Dendritic cell treated with granulocyte-macrophage colony-stimulating factor and Interleukin-4, amounts not matched to agents 40 ng/mL and 50 ng/mL, for 4 days (primary cell): ENCODE results near the gene HOXA13.

Experiments used
- H3K27ac Mint-ChIP-seq: one replicate; pipeline ENCODE4 v1.8.0; 2022; ENCODE audit warnings: mild to moderate bottlenecking, mixed read lengths
- H3K27me3 Mint-ChIP-seq: one replicate; pipeline ENCODE4 v1.8.0; 2022; ENCODE audit warnings: mild to moderate bottlenecking, mixed read lengths
- H3K36me3 Mint-ChIP-seq: one replicate; pipeline ENCODE4 v1.8.0; 2022; ENCODE audit warnings: low read depth, mixed read lengths
- H3K4me1 Mint-ChIP-seq: one replicate; pipeline ENCODE4 v1.8.0; 2022; ENCODE audit warnings: low read depth, mixed read lengths
- H3K4me3 Mint-ChIP-seq: one replicate; pipeline ENCODE4 v1.8.0; 2022; ENCODE audit warnings: mild to moderate bottlenecking, moderate library complexity, mixed read lengths
- H3K9me3 Mint-ChIP-seq: one replicate; pipeline ENCODE4 v1.8.0; 2022; ENCODE audit warnings: mixed read lengths
- intact Hi-C: fragments of 100-400 bp; cut with micrococcal nuclease; formaldehyde crosslinking; loops from one replicate; pipeline ENCODE4 v1.15.0; 2022

Gene HOXA13

DNA sequence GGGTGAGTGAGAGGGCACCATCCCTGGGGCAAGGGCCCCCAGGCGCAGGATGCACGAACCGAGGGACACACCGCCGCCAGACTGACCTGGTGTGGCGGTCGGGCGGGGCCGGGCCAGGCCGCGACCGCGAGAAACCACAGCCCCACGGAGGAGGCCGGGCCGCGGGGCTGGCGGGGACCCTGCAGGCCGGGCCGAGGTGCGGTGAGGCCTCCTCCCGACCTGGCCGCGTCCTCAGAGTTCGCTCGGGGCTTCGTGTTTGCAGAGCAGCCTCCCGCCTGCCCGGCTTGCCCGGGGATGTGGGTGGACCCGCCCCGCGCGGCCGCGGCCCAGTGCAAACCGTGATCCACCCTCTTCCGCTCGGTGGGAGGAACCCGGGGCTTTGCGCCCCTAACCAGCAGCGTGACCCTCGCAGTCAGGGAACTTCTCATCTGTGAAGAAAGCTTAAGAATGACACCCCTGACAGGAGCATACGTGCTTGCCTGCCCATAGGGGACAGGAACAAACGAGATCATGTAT lies 20.6 kb upstream of the HOXA13 start:
- no peak overlapping the region for H3K27ac Mint-ChIP-seq
- no peaks in the 10 kb centered on the region for H3K36me3 Mint-ChIP-seq
- intact Hi-C loops = no loop called here
- no peaks in the 10 kb centered on the region for H3K9me3 Mint-ChIP-seq
- H3K27me3 Mint-ChIP-seq = peaks cover 83% of the 10 kb centered on the region
- H3K4me1 Mint-ChIP-seq = no peaks in the 10 kb centered on the region
- peak overlapping the region; percentile 23 for H3K4me3 Mint-ChIP-seq

DNA sequence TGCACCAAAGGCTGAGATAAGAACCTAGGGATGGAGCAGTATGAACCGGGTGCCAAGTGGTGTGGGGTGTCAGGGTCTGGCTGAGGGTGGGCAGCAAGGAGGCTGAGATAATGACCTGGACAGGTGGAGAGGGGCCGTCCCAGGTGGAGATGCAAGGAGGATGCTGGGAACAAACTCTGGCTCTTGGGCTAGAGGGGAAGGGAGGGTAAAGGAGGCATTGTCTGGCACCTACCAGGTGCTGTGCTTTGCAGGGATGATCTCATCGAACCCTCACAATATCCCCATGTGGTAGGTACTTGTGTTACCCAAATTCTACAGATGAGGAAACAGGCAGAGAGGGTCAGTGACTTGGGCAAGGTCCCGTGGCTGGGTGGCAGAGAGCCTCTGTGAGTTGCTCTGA lies 19.9 kb upstream of the HOXA13 start:
- H3K27ac Mint-ChIP-seq = no peak overlapping the region
- no peak overlapping the region for H3K4me3 Mint-ChIP-seq
- peaks cover 83% of the 10 kb centered on the region for H3K27me3 Mint-ChIP-seq
- H3K9me3 Mint-ChIP-seq = no peaks in the 10 kb centered on the region
- no peaks in the 10 kb centered on the region for H3K36me3 Mint-ChIP-seq
- intact Hi-C loops = no loop called here
- no peaks in the 10 kb centered on the region for H3K4me1 Mint-ChIP-seq

DNA sequence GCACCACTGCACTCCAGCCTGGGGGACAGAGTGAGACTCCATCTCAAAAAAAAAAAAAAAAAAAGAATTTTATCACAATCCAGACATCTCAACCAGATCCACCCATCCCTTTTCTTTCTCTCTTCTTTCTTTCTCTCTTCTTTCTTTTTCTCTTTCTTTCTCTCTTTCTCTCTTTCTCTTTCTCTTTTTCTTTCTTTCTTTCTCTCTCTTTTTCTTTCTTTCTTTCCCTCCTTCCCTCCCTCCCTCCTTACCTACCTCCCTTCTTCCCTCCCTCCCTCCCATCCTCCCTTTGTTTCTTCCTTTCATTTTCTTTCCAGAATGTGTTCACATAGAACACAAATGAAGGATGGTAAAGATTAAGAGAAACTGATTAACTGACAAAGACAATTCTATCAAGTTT lies 18.1 kb upstream of the HOXA13 start:
- Mint-ChIP-seq H3K4me3 (no peak overlapping the region), H3K27me3 (peaks cover 90% of the 10 kb centered on the region)
- intact Hi-C loops = no loop called here

DNA sequence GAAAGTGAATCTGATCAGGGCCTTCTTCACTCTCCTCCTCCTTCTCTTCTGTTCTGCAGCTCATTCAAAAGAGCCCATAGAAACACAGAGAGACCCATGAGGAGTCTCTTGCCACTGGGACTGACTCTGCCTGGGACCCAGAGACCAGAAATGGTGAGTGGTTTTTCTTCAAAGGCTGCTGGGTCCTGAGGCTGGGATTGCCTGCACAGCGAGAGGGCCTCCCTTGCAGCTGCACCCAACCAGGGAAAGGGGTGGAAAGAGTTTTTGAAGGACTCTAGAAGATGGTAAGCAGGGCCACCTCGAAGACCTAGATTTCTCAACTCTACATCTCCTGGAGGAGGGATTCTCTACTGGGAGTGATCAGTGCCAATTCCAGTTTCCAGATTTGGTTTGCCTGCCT lies 15.5 kb upstream of the HOXA13 start:
- Mint-ChIP-seq H3K4me3 (no peak overlapping the region), H3K4me1 (peaks cover 5% of the 10 kb centered on the region), H3K36me3 (no peaks in the 10 kb centered on the region), H3K27me3 (peaks cover 94% of the 10 kb centered on the region), H3K9me3 (no peaks in the 10 kb centered on the region), H3K27ac (no peak overlapping the region)
- intact Hi-C loops = no loop called here

More for the DNA sequence above, 18.1 kb upstream of the HOXA13 start:
- no peaks in the 10 kb centered on the region for H3K9me3 Mint-ChIP-seq
- H3K4me1 Mint-ChIP-seq = no peaks in the 10 kb centered on the region
- no peaks in the 10 kb centered on the region for H3K36me3 Mint-ChIP-seq
- H3K27ac Mint-ChIP-seq = no peak overlapping the region

GRCh38 chr7:27214239-27214950 lies 14.5 kb upstream of the HOXA13 start:
- no peaks in the 10 kb centered on the region for H3K9me3 Mint-ChIP-seq
- intact Hi-C loops = loop anchor here (5.0 kb wide), 1 partner anchor 33 kb away; no protein-coding TSS in a partner anchor
- peaks cover 94% of the 10 kb centered on the region for H3K27me3 Mint-ChIP-seq
- peaks cover 7% of the 10 kb centered on the region for H3K4me1 Mint-ChIP-seq
- H3K36me3 Mint-ChIP-seq = no peaks in the 10 kb centered on the region
- H3K27ac Mint-ChIP-seq = no peak overlapping the region
- no peak overlapping the region for H3K4me3 Mint-ChIP-seq

DNA sequence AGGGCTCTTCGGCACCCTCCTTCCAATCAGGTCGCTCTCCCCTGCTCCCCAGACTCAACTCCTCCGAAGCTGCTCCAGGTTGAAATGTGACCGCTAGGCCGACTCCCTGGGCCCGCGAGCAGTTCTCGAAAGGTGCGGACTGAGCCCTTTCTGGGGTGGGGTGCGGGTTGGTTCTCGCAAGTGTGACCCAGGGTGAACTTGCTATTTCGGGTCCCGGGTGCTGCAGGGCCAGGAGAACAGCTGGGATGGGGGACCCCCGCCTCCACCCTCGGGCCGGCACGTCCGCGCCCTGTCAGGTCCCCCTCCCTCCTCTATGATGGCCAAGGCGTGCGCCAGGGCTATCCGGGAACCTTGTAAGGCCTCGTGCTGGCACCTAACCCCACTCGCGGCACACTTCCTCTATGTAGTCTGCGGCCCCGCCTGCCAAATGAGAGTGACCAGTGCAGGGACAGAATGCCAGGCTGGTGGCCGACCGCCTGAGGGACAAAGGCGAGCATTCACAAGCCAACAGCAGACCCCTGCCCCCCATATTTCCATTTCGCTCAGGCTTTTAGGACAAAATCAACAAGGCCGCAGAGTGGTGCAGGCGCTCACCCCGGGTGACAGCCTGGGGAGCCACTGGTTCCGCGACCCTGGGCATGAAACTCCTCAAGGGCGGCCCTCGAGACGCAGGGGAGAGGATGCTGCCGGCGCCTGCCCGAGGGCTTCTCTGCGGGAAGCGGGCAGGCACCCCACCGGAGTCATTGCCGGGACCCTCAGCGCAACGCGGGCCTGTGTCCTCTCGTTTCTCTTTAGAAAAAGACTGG lies 13.7 kb upstream of the HOXA13 start:
- Mint-ChIP-seq H3K27ac (no peak overlapping the region), H3K27me3 (peaks cover 94% of the 10 kb centered on the region), H3K4me3 (no peak overlapping the region), H3K9me3 (no peaks in the 10 kb centered on the region), H3K4me1 (peaks cover 7% of the 10 kb centered on the region), H3K36me3 (no peaks in the 10 kb centered on the region)
- intact Hi-C loops = loop anchor here (5.0 kb wide), 1 partner anchor 34 kb away; no protein-coding TSS in a partner anchor

DNA sequence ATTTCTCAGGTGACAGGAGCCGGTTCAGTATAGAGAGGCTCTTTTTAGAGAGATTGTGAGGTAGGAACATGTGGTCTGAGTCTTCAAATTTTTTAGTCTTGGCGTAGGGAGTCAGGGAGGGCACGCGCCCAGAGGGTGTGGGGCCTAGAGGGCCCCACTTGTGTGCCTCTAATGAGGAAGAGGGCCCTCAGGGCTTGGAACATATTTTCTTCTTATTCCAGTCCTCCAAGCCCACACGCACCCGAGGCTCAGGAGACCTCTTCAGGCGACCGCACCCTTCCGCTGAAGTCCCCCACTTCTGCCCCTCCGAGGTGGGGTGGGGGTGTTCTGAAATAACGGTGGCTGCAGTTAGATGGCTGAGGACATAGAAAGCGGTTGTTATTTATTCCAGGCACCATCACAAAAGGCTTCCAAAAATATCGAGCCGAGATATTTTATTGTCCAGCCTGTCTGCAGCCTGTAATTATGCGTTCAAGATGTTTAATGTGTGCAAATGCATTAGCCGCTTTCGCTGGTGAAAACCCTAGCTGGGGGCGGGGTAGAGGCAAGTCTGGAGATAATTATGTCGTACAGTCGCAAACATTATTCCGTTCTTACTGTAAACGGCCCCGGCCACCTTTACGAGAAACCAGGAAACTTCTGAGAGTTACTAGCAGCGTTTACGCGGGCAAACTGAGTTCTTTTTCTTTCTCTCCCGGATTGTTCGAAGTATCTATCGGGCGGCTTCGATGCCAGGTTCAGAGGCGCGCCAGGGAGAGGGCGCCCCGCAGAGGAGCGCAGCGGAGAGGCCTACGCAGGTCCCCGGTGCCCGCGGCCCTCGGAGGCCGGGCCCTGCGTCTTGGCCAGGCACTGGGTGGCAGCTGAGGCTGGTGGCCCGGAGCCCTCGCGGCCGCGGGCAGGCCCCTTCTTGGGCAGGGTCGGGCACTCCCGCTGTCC lies 12.9 kb upstream of the HOXA13 start:
- intact Hi-C loops = loop anchor here (5.0 kb wide), 1 partner anchor 35 kb away; no protein-coding TSS in a partner anchor
- H3K9me3 Mint-ChIP-seq = no peaks in the 10 kb centered on the region
- H3K4me1 Mint-ChIP-seq = peaks cover 15% of the 10 kb centered on the region
- H3K27me3 Mint-ChIP-seq = peaks cover 99% of the 10 kb centered on the region
- no peaks in the 10 kb centered on the region for H3K36me3 Mint-ChIP-seq
- H3K27ac Mint-ChIP-seq = no peak overlapping the region
- no peak overlapping the region for H3K4me3 Mint-ChIP-seq

DNA sequence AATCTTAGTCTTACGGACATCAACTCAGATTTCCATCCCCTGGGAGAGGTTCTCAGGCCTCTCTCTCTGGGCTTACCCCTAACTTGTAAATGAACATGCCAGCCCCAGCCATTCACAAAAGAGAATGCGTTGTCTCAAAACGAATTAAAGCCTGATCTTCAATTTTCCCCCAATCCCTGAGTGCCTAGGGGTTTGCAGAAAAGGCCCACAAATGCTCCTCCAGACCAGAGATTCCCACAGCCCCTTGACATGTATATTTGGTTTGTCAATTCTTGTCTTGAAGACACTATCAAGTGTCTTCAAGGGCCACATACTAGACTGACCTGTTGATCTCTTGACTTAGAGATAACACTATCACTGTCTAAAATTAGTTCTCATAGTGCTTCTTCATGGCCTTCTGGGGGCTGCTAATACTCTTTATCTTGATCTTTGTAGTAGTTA lies 11.9 kb upstream of the HOXA13 start:
- Mint-ChIP-seq H3K36me3 (no peaks in the 10 kb centered on the region), H3K4me3 (no peak overlapping the region), H3K27me3 (peaks cover 99% of the 10 kb centered on the region), H3K9me3 (no peaks in the 10 kb centered on the region), H3K27ac (no peak overlapping the region), H3K4me1 (peaks cover 21% of the 10 kb centered on the region)
- intact Hi-C loops = loop anchor here (5.0 kb wide), 1 partner anchor 36 kb away; no protein-coding TSS in a partner anchor

GRCh38 chr7:27211084-27211446 lies 11.2 kb upstream of the HOXA13 start:
- intact Hi-C loops = loop anchor here (5.0 kb wide), 1 partner anchor 36 kb away; no protein-coding TSS in a partner anchor
- Mint-ChIP-seq H3K4me1 (peaks cover 23% of the 10 kb centered on the region), H3K4me3 (no peak overlapping the region), H3K27ac (no peak overlapping the region), H3K9me3 (no peaks in the 10 kb centered on the region), H3K27me3 (peaks cover 99% of the 10 kb centered on the region), H3K36me3 (no peaks in the 10 kb centered on the region)

GRCh38 chr7:27210441-27211083 lies 10.7 kb upstream of the HOXA13 start:
- H3K4me3 Mint-ChIP-seq = peak overlapping the region; percentile 67
- no peak overlapping the region for H3K27ac Mint-ChIP-seq
- H3K27me3 Mint-ChIP-seq = peaks cover 100% of the 10 kb centered on the region
- no peaks in the 10 kb centered on the region for H3K36me3 Mint-ChIP-seq
- H3K4me1 Mint-ChIP-seq = peaks cover 28% of the 10 kb centered on the region
- H3K9me3 Mint-ChIP-seq = no peaks in the 10 kb centered on the region
- intact Hi-C loops = loop anchor here (1.0 to 5.0 kb wide), 2 partner anchors 37 to 366 kb away; no protein-coding TSS in a partner anchor

- H3K9me3 Mint-ChIP-seq = no peaks in the 10 kb centered on the region
- no peak overlapping the region for H3K27ac Mint-ChIP-seq
- H3K36me3 Mint-ChIP-seq = no peaks in the 10 kb centered on the region
- no peak overlapping the region for H3K4me3 Mint-ChIP-seq
- H3K27me3 Mint-ChIP-seq = peaks cover 100% of the 10 kb centered on the region
- H3K4me1 Mint-ChIP-seq = peaks cover 34% of the 10 kb centered on the region
- intact Hi-C loops = loop anchor here (1.0 to 5.0 kb wide), 2 partner anchors 37 to 366 kb away; no protein-coding TSS in a partner anchor
These were observed 10.1 kb upstream of the HOXA13 start for GRCh38 chr7:27209933-27210440.

DNA sequence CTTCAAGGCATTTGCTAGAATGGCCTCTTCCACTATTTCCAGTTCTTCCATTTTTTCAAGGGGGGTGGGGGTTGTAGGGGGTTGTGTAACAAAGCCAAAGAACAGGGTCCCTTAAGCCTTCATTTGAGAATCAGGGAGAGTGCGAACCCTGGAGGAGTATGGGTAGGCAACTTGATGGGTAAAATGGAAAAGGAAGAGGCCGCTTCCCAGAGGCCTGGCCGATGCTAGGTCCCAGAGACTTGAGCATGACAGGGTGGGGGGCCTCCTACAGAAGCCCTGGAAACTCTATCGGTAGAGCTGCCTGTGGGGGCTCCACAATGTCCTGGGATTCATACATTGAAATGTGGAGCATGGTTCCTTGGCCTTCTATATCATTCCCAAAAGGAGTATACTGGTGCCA lies 9.1 kb upstream of the HOXA13 start:
- Mint-ChIP-seq H3K36me3 (no peaks in the 10 kb centered on the region), H3K4me3 (no peak overlapping the region), H3K27me3 (peaks cover 100% of the 10 kb centered on the region), H3K9me3 (no peaks in the 10 kb centered on the region), H3K27ac (no peak overlapping the region), H3K4me1 (peaks cover 42% of the 10 kb centered on the region)
- intact Hi-C loops = no loop called here
